Glomerular visceral epithelial cell (primary cell): Measurements from ENCODE around the gene ADARB2.
"Not testable (repeated sequence)": the region's sequence is repeated elsewhere in the genome, so short reads cannot be mapped to it uniquely, and the experiment has no call there.

Source experiments
- DNase-seq: peaks from one replicate; pipeline ENCODE4 v3.0.0-alpha.2; 2016; ENCODE audit errors: extremely low spot score

ADARB2 gene

DNA sequence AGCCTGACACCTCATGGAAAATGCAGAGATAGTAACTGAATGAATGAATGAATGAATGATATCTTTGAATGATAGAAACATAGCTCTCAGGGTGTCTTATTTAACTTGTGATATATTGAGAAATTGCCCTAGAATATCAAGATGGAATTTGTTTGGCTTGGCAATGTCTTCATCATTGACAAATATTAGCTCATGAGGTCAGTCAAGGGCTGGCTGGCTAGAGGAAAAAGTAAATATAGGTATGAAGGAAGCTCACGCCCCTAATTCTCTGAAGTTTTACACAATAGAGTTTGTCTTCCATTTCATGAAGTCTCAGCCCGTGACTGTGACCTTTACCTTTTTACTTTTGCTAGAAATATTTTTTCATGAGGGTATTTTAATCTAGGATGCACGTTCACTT, 305.2 kb downstream of the ADARB2 start:
- DNase-seq = no peak

DNA sequence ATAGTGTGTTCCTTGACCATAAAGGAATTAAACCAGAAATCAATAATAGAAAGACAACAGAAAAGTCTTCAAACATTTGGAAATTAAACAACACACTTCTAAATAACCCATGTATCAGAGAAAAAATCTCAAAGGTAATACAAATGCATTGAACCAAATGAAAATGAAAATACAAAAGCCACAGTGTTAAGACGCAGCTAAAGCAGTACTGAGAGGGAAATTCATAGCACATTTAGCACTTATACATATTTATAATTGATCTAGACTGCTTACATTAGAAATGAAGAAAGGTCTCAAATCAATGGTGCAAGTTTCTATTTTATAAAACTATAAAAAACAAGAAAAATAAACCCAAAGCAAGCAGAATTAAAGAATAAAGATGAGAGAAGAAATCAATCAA, 306.1 kb downstream of the ADARB2 start:
- DNase-seq = no peak

DNA sequence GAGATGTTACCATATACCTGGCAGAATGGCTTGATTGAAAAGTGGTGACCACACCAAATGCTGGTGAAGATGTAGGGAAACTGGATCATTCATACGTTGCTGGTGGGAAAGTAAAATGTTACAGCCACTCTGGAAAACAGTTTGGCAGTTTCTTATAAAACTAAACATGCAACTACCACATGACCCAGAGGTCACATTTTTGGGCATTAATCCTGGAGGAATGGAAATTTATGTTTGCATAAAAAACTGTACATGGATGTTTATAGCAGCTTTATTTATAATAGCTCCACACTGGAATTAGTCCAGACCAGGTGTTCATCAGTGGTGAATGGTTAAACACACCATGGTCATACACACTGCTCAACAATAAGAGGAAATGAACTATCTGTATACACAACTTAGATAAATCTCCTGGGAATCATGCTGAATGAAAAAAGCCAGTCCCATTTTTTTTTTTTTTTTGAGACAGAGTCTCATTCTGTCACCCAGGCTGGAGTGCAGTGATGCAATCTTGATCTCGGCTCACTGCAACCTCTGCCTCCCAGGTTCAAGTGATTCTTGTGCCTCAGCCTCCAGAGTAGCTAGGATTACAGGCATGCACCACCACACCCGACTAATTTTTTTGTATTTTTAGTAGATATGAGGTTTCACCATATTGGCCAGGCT, 309.7 kb downstream of the ADARB2 start:
- not testable (repeated sequence) for DNase-seq

DNA sequence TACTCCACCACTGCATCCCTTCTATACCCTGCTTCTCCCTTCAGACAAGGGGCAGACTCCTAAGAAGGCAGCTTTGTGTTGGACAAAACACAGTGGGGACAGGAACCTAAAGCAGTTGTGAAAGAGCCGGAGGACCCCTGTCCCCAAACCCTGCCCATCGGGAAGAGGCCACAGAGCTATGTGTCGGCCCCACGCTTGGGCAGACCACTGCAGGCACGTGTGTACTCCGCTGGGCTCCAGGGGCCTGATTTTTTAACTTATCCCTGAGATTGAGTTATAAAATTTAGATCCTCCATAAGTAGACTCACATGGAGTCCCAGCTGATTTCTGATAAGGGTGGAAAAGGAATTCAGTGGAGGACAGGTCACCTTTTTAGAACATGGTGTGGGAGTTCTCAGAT, 310.5 kb downstream of the ADARB2 start:
- DNase-seq = no peak

DNA sequence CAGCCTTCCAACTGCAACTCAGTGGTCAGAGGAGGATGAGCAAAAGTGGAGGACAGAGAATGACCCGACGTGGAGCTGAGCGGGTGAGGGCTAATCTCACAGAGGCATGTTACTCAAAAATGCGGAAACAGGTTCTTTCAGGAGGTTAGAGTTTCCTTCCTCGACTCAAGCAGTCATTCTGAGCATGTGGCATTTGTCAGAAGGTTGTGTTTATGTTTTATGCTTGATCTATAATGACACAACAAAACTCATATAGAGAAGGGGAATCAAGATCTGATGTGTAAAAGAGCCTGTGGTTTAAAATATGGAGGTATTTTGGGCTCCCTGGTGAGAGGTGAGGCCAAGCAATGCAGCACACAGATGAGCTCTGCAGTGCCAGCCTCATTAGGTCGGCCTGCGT, 311.4 kb downstream of the ADARB2 start:
- DNase-seq = no peak

DNA sequence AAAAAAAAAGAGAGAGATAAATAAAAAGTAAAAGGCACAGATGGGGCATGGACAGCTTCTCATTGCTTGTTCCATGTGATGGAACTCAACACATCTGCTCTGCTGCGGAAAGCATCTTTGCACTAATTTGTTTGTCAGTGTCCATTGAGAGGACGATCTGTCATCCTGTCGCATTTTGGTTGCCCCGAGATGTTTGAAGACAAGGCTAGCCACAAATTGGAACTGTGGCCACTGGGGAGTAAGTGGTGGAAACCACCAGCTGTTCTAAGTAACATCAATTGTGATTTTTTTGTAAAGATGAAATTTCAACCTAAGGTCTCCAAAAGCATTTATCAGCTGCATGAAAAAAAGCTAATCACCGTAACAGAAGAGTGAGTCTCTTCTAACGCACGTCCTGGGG, 312.7 kb downstream of the ADARB2 start:
- no peak for DNase-seq

DNA sequence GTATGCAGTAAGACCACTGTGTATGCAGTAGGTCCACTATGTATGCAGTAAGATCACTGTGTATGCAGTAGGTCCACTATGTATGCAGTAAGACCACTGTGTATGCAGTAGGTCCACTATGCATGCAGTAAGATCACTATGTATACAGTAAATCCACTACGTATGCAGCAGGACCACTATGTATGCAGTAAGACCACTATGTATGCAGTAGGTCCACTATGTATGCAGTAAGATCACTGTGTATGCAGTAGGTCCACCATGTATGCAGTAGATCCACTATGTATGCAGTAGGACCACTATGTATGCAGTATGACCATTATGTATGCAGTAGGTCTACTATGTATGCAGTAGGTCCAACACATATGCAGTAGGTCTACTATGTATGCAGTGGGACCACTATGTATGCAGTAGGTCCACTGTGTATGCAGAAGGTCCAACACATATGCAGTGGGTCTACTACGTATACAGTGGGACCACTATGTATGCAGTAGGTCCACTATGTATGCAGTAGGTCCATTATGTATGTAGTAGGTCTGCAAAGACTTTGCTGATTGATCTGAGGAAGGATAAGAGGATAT, 313.6 kb downstream of the ADARB2 start:
- DNase-seq = no peak

DNA sequence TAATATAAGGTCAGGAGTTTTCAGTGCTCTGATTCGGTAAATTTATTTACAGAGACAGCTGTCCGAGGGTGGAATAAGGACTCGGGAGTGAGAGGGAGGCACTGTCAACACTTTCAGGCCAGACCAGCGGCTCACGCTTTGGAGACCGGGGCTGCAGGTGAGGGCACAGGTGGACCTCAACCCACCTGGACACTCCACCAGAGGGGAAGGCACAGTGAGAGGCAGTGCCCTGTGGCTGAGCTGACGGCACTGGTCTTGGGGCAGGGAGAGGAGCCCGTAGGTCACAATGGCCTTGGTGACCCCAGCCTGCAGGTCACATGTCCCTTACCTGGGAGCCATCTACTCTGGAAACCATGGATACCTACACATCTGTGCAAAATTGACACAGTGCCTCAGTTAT, 315.1 kb downstream of the ADARB2 start:
- no peak for DNase-seq

DNA sequence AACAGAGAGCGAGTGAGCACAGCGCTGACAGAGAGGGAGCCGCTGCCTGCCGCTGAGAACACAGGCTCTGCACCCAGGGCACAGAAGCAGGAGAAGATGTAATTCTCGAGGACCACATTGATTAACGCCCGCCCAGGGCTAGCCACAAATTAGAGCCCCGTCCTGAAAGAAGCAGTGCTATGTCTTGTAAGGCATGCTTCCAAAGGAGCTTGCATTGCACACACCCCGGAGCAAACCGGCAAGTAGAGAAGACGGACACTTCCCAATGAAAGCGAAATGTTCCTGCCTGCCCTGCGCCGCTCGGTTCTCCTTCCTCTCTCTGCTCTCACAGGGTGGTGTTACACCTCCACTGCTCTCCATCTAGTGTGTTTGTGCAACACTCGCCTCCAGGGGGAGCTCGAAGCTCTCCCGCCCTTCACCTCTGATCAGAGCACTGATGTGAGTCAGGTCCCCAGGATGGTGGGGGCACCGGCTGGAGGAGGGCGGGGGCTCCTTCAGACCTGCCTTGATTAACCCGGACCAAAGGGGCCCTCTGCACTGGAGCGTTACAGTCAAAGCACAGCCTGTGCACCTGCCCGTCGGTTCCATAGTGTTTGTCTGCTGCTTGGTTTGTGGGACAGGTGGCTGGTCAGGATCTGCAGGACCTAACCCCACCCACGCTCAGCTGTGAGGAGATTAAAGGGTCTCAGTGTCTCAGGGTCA, 316.5 kb downstream of the ADARB2 start:
- peak; percentile 48 for DNase-seq

DNA sequence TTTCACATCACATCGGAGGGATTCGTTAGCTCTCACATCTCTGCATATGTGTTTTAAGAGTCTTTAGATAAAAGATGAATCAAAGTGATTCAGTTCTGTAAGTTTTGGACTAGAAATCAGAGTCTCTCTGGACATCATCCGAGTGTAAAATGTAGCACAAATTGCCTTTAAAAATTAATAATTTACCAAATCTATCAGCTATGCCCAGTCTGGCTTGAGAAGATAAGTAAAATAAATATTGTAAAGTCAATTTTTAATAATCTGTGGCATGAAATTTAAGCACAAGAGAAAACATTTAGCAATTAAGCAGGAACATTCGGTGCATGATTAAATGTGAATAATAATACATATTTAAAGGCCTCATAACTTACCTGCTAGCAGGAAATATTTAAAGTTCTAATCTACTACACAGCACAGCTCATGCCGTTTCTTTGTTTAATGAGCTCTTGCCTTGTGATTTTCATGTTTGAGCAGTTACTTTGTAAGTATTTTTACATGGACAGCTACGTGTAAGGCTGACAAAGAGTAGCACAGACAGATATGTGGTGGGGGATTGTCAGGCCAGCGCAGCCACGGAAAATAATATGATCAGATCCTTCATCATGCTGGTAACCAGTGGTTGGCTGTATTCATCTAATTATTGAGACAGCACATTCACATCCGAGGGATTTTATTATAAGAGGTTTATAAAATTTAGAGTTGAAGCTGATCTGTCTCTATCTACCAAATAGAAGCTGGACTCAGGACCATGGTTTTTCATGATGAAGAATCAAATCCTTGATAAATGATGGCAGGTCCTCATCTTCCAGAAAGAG, 317.3 kb downstream of the ADARB2 start:
- DNase-seq = no peak

DNA sequence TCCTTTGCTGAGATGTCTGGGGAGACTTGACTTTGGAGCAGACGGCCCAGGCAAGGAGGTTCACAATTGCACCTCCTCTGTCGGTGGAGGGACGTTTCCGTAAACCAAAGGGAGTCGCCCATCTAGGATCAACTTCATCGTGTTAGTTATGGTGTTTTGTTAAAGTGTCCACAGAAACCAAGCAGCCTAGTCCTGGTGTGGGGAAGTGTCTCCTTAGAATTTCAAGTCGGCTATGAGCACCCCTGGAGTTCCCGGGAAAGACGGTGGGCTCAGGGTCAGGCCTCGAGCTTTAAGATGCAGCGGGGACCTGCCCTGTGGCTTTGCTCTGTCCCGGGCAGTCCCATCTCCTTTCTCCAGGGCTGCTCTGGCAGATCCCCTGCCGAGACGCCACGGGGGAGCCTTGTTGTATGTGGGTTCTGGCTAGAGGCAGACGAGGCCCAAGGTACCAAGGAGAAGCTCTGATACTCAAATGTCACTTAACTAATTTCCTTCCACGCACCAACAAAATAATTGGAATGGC, 319.2 kb downstream of the ADARB2 start:
- no peak for DNase-seq

DNA sequence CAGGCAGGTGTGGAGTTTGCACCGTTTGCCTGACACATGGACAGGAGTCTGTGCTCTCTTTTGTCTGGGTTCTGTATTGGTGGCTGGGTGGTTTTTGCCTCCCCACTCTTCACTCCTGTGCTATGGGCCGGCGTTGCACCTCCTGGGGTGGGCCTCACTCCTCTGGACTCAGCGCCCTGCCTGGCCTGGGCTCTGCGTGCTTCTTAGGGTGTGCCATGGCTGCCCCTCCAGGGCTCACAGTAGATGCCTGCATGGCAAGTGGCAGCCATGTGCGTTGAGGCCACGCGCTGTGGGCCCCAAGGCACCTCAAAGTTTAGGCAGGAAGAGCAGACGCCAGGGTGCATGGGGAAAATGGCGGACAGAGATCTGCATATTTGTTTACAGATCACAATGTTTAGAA, 319.8 kb downstream of the ADARB2 start:
- DNase-seq = no peak

DNA sequence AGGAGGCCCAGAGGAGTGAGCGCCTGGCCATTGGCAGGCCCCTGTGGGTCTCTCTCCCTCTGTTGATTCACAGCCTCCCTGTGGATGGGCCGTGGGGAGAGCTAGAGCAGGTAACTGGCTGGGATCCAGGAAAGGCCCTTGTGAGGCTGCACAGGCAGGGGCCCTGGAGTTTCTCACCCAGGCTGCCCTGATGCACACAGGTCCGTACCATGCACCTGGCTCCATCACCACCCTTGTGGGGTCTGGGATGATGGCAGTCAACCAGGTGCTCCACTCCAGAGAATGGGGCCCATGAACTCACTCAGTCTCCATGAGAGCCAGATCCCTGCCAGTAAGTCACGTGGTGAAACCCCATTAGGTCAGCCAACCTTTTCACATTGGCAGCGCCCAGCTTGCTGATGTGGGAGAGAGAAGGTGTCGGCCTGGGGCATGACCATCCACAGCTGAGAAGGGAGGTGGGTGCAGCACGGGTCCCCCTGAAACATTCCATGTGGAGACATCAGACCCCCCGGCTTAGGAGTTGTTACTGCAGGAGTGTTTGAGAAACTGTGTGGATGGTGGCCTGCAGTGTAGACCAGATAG, 320.8 kb downstream of the ADARB2 start:
- no peak for DNase-seq

DNA sequence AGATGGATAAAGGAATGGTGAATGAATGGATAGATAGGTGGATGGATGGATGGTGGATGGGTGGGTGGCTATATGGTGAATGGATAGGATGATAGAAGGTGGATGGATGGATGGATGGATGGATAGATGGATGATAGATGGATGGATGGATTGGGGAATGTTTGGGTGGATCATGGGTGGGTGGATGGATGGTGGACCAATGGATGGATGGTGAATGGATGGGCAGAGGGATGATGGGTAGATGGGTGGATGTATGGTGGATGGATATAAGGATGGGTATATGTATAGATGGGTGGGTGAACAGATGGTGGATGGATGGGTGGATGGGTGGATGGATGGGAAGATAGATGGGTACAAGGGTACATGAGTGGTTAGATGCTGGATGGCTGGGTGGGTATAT, 322.4 kb downstream of the ADARB2 start:
- DNase-seq = no peak

DNA sequence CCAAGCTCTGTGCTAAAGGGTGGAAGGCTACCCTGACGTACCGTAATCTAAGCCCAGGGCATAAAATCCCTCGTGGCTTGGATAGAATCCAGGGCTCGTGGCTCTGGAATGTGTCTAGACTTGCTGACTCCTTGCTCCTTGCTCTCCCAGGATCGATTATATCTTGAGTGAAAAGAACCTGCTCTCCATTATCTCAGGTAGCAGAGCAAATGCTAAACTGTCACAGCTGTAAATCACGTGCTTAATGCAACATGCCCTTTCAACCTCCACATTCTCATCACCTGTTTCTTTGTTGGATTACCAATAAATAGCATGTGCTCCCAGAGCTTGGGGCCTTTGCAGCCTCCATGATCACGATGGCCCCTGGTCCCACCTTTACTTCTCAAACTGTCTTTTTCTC, 323.0 kb downstream of the ADARB2 start:
- DNase-seq = not testable (repeated sequence)

DNA sequence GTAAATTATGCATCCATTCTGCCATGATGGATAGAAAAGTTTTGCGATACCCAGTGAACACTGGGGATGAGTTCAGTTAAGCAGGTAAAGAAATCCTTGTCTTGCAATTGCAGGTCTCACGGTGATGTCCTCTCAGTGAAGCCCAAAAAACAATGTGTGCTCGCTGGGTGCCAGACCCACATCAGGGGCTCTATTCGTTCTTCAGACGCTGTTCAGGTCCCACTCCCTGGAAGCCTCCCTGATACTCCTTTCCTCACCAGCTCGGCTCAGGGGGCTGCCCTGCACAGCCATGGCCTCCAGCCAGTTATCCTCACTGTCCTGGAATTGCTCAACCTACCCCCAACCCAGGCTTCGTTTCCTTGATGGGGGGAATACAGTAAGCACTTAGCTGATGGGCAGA, 323.5 kb downstream of the ADARB2 start:
- no peak for DNase-seq

DNA sequence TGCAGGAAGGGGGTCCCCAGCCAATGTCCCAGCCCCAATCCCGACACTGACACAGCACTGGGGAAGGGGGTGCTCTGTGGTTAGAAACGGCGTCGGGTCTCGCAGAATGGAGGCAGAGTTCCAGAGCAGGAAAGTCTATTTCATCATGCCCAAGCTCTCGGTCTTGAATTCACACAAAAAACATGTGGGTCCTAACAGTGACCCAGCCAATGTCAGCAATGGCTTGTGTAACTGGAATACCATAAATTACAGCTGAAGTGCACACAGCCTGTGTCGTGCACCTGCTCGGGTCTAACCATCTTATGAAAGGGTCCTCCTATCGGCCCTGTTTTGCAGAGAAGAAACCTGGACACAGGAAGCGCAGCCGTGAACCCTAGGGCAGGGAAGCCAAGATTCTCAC, 324.1 kb downstream of the ADARB2 start:
- DNase-seq = no peak

DNA sequence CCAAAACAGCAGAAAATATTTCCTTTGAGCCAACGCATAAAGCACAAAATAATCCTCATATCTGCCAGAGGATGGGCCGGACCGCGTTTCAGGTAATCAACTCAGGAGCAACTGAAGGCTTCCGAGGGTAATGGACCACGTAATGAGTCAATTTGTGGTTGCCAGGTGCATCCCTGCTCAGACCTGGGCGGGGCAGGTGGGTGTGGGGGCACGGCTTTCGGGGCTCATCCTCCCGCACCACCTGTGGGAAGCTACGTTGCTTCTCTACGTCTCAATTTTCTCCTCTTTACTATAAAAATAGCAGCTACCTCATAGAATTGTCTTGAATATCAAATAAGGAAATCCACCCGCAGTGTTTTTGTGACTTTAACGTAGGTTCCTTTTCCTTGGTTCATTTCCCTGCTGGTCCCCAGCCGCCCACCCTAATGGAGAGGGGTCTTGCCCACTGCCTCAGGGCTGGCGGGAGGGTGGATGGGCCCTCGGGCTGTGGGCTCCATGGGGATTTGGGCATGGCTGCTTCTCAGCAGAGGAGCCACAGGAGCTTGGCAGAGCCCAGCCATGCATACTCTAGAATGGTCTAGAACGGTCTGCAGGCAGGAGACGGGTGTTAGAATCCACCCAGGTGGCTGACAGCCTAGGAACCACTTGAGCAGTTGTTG, 324.7 kb downstream of the ADARB2 start:
- DNase-seq = no peak

DNA sequence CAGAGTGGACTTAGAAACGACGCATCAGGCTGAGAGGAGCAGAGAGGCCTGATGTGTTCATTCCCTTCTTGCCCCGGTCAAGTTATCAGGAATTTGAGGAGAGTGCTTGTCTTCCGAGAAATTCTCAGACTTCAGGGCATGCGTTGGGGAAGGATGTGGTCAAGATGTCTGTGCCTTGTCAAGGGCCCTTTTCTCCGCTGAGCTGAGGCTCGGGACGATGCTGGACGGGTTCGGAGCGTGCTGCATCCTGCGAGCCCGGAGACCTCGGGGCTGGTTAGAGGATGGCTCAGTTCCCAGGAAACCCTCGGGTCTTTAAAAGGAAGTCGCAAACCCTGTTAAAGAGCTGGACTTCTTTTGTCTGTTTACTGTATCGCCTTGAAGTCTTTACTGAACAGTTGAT, 325.4 kb downstream of the ADARB2 start:
- DNase-seq = no peak

DNA sequence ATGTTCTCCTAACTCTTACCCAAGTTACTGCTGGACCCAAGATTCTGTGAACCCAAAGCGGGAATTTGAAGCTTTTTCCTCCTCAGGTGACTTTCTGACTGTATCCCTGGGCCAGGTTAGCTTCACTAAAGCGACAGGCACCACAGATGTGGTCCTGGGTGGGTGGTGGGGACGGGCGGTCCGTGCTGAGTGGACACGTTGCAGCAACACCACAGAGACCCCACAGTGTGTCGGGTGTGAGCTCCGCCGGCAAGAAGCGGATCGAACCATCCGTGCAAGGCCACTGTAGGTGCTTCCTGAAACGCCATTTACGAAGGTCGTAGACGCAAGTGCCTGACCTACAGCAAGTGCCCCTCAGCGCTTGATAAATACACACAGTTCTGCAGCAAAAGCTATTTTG, 325.9 kb downstream of the ADARB2 start:
- DNase-seq = no peak
